BE2C (cell line): Measurements from ENCODE around the gene GNMT. TPM values are rescaled to one million over a fixed set of nuclear protein-coding genes. Genes with fewer than 3 reads are reported as not detected.

Source experiments
- DNase-seq: peaks from one replicate; pipeline ENCODE4 v3.0.0-alpha.2; 2020
- H3K27me3 ChIP-seq: fragments of 250-450 bp; sonication (Bioruptor Pico); 2 replicates; pipeline ENCODE4 v1.5.1; 2020; ENCODE audit warnings: mild to moderate bottlenecking
- H3K36me3 ChIP-seq: fragments of 250-450 bp; sonication (Bioruptor Pico); 2 replicates; pipeline ENCODE4 v1.5.1; 2020; ENCODE audit warnings: mild to moderate bottlenecking
- H3K4me1 ChIP-seq: fragments of 250-450 bp; sonication (Bioruptor Pico); 2 replicates; pipeline ENCODE4 v1.5.1; 2020
- H3K4me3 ChIP-seq: 2 replicates; pipeline ENCODE4 v1.5.1; 2011; ENCODE audit warnings: low read depth, low read length
- H3K9me3 ChIP-seq: fragments of 250-450 bp; sonication (Bioruptor Pico); 2 replicates; pipeline ENCODE4 v1.5.1; 2020
- CTCF ChIP-seq: IDR thresholded peaks from 2 replicates; pipeline ENCODE4 v1.5.1; 2012; ENCODE audit warnings: mild to moderate bottlenecking, low read depth, low read length
- polyA plus RNA-seq: library from polyadenylated mRNA; unstranded; fragments of >200 nt; gene quantifications from one replicate; pipeline ENCODE4 v1.2.1, GENCODE V29; 2012; ENCODE audit warnings: low read depth, missing spikeins; ENCODE audit not compliant: insufficient read length, insufficient read depth

The GNMT gene
- 0.42 TPM for polyA plus RNA-seq

DNA sequence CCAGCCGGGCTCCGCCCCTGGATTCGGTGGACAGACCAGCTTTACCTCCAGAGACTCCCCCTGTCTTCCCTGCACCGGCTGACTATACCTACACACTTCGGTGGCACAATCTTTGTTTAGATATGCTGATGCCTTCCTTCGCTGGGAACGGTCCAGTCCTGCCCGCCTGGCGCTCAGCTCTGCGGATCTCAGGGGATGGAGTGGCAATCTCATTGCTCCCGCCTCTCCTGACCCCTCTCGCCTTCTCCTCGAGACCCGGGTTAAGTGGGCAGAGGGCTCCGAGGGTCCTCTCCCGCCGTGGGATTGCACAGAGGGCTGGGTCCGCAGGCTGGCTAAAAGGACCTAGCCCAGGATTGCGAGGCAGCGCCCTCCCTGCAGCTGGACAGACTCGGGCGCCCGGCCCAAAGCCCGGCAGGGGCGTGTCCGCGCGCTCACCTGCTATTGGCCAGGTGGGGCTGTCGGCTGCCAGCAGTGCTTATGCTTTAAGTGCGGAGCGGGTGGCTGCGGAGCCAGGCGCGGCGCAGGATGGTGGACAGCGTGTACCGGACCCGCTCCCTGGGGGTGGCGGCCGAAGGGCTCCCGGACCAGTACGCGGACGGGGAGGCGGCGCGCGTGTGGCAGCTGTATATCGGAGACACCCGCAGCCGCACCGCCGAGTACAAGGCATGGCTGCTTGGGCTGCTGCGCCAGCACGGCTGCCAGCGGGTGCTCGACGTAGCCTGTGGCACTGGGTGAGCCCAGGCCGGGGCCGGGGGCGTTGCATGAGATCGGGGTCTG, at the start of gene GNMT:
GNMT (plus strand) TSS at position 512 of the 777 bp plus-strand sequence; CDS start at position 526, 14 bp downstream.
- Histone ChIP-seq H3K4me1 (no peaks in the 10 kb centered on the region), H3K36me3 (peaks cover 4% of the 10 kb centered on the region), H3K27me3 (no peaks in the 10 kb centered on the region), H3K9me3 (no peaks in the 10 kb centered on the region), H3K4me3 (peak within 1 kb of the TSS; percentile 53)
- DNase-seq = peak; percentile 51
- no peak for TF ChIP-seq CTCF

DNA sequence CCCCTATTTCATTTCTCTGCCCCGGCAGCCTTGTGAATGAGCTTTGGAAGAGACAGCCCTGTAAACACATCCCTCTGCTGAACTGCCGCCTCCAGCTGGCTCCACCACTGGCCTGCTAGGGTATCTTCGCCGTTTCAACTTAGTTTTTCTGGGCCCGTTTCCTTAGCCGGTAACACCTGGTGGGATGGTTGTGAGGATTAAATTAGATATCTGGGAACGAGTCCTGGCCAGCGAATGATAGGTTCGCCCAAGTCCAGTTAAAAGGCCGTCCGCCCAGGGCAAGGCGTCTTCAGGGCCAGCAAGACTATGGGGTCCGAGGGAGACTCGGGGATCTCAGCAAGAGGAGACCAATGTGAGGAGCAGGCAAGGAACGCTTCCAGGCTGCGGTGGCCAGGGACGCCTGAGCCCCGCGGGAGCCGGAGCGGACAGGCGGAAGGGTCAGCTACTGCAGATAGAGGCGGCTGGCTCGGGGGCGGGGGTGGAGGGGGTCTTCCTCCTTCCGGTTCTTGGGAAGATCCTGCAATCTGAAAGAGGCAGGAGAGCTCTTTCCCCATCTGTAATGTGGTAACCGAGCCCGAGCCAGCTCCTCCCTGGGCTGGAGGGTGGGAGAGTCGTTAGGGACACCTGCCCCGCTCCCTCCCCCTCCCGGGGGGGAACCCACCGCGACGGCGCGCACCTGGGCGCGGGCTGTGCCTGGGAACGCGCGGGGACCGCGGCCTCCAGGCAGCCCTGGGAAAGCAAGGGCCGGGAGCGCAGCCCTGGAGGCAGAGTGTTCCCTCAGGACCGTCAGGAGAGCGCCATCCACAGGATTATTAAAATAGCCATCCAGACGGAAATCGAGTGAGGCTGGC, 49.2 kb upstream of the GNMT start:
- Histone ChIP-seq H3K9me3 (no peaks in the 10 kb centered on the region), H3K4me3 (no peak overlapping the region), H3K4me1 (no peaks in the 10 kb centered on the region), H3K27me3 (no peaks in the 10 kb centered on the region), H3K36me3 (no peaks in the 10 kb centered on the region)
- no peak for TF ChIP-seq CTCF
- no peak for DNase-seq

DNA sequence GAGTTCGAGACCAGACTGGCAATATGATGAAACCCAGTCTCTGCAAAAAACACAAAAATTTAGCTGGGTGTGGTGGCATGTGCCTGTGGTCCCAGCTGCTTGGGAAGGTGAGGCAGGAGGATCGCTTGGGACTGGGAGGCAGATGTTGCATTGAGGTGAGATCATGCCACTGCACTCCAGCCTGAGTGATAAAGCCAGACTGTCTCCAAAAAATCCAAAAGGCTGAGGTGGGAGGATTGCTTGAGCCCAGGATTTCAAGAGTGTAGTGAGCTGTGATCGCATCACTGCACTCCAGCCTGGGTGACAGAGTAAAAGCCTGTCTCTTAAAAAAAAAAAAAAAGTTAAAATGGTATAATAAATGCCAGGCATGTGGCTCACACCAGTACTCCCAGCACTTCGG, 46.0 kb upstream of the GNMT start:
- DNase-seq = no peak
- Histone ChIP-seq H3K36me3 (no peaks in the 10 kb centered on the region), H3K4me3 (no peak overlapping the region), H3K27me3 (no peaks in the 10 kb centered on the region), H3K4me1 (no peaks in the 10 kb centered on the region), H3K9me3 (no peaks in the 10 kb centered on the region)
- TF ChIP-seq CTCF = no peak

DNA sequence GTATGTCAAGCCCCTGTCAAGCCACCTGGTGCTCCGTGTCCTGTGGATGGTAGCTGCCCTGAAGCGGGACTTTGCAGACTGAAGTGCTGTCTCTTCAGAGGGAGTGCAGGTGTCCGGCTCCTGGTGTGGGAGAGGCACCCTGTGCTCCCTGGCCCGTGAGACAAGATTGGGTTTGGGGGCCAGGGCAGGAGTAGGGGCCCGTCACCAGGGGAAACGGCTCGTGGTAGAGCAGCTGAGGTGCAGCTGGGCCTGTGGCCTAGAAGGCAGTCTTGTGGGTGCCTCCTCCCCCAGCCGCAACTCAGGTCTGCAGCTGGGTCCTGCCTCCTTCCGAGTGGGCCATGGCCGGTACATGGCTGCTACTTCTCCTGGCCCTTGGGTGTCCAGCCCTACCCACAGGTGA, 44.8 kb upstream of the GNMT start, which contains the start of gene PTCRA:
PTCRA (plus strand) TSS at position 322 of the 400 bp plus-strand sequence; CDS start at position 339, 17 bp downstream.
- H3K4me3 ChIP-seq = no peak within 1 kb of the TSS
- no peaks in the 10 kb centered on the region for H3K4me1 ChIP-seq
- H3K27me3 ChIP-seq = no peaks in the 10 kb centered on the region
- no peaks in the 10 kb centered on the region for H3K36me3 ChIP-seq
- H3K9me3 ChIP-seq = no peaks in the 10 kb centered on the region
- no peak for DNase-seq
- TF ChIP-seq CTCF = no peak

DNA sequence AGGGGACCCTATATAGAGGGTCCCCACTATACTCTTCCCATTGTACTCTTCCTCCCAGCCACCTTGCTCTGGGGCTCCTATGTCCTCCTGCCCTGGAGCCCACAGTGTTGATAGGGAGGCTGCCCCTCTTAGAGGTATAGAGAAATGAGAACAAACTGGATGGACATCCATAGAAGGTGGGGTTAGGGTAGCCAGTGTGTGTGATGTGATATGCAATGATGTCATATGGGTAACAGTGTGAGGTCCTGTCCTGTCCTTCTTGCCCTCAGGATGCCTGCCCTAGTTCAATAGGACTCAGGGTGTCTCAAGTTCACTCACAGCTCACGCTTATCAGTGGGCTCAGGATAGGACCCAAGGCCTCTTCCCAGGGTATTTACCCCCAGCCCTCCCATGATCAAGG, 44.3 kb upstream of the GNMT start:
- TF ChIP-seq CTCF = no peak
- no peak overlapping the region for H3K4me3 ChIP-seq

More for the DNA sequence above, 44.3 kb upstream of the GNMT start:
- Histone ChIP-seq H3K36me3 (no peaks in the 10 kb centered on the region), H3K27me3 (no peaks in the 10 kb centered on the region), H3K4me1 (no peaks in the 10 kb centered on the region), H3K9me3 (no peaks in the 10 kb centered on the region)
- DNase-seq = no peak
